Upper lobe of left lung (tissue), 4 donors: ENCODE results near the gene EFHC2.

Experiments used
- POLR2A ChIP-seq, 4 donors: fragments of 450-650 bp; IDR thresholded peaks; one replicate each; pipeline ENCODE4 v1.5.1; 2016 to 2017; ENCODE audit warnings: antibody characterized with exemption in 4 of 4, mild to moderate bottlenecking in 2 of 4
- POLR2AphosphoS5 ChIP-seq, 2 donors: sonication (generic); formaldehyde crosslinking; IDR thresholded peaks; one replicate each; pipeline ENCODE4 v1.5.1; 2017; ENCODE audit warnings: antibody characterized with exemption in 2 of 2
- TF ChIP-seq, protein P1 (sequence below), 6 experiments: fragments of 450-650 bp in 4 of 6; fragments of 200-600 bp in 2 of 6; sonication (generic) in 2 of 6; IDR thresholded peaks; one replicate each; pipeline ENCODE4 v1.5.1; 2016 to 2019; ENCODE audit warnings: antibody characterized with exemption in 6 of 6

DNA sequence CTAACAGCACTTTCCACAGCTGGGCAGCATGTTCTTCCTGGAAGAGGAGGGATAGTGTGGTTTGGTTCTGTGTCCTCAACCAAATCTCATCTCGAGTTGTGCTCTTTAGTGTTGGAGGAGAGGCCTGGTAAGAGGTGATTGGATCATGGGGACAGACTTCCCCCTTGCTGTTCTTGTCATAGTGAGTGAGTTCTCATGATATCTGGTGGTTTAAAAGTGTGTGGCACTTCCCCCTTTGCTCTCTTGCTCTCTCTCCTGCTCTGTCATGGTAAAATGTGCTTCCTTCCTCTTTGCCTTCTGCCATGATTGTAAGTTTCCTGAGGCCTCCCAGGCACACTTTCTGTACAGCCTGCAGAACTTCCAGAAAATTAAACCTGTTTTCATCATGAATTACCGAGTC, 236.6 kb downstream of the EFHC2 start:
- TF ChIP-seq, protein P1, sequence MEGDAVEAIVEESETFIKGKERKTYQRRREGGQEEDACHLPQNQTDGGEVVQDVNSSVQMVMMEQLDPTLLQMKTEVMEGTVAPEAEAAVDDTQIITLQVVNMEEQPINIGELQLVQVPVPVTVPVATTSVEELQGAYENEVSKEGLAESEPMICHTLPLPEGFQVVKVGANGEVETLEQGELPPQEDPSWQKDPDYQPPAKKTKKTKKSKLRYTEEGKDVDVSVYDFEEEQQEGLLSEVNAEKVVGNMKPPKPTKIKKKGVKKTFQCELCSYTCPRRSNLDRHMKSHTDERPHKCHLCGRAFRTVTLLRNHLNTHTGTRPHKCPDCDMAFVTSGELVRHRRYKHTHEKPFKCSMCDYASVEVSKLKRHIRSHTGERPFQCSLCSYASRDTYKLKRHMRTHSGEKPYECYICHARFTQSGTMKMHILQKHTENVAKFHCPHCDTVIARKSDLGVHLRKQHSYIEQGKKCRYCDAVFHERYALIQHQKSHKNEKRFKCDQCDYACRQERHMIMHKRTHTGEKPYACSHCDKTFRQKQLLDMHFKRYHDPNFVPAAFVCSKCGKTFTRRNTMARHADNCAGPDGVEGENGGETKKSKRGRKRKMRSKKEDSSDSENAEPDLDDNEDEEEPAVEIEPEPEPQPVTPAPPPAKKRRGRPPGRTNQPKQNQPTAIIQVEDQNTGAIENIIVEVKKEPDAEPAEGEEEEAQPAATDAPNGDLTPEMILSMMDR (IDR thresholded peaks at IDR 0.05): no peak
- no peak for TF ChIP-seq POLR2A (IDR thresholded peaks at IDR 0.05)
- no peak for TF ChIP-seq POLR2AphosphoS5 (IDR thresholded peaks at IDR 0.05)
